ENCODE measurements around the gene HOTAIR. TPM values are rescaled to one million over a fixed set of nuclear protein-coding genes. Genes with fewer than 3 reads are reported as not detected.

HOTAIR gene
- total RNA-seq, 1 experiment from 2014 or later: not detected

- H3K27me3 Mint-ChIP-seq (ENCODE audit: low read depth): peaks cover 99% of the 10 kb centered on the region
- H3K4me1 Mint-ChIP-seq: peaks cover 30% of the 10 kb centered on the region
- H3K4me3 Mint-ChIP-seq: no peak overlapping the region
- ChIA-PET CTCF (interaction anchor here (0.7 to 2.6 kb wide), 3 partner anchors 186 to 199 kb away, joined by 3 to 25 read pairs (median 6); no protein-coding TSS in a partner anchor), POLR2A (interaction anchor here (0.5 kb wide), 1 partner anchor 620 kb away, joined by 3 read pairs; no protein-coding TSS in a partner anchor)
- ATAC-seq (no peak), DNase-seq (ENCODE audit: low spot score) (no peak)
- no peaks in the 10 kb centered on the region for H3K36me3 Mint-ChIP-seq
- no peak for TF ChIP-seq ZNF425 (CRISPR knock-in tag; conservative IDR thresholded peaks at IDR 0.05)
- no peak for TF ChIP-seq ZNF416 (CRISPR knock-in tag; IDR thresholded peaks at IDR 0.05)
- H3K27ac Mint-ChIP-seq: no peak overlapping the region
- no peaks in the 10 kb centered on the region for H3K9me3 Mint-ChIP-seq
These were observed 40.5 kb upstream of the HOTAIR start for GRCh38 chr12:54015018-54015931.

- POLR2A ChIA-PET: no interaction called here
- no peak for ATAC-seq
- DNase-seq (ENCODE audit: low spot score): no peak
- peaks cover 99% of the 10 kb centered on the region for H3K27me3 Mint-ChIP-seq (ENCODE audit: low read depth)
- H3K4me3 Mint-ChIP-seq: no peak overlapping the region
- H3K9me3 Mint-ChIP-seq: no peaks in the 10 kb centered on the region
- H3K27ac Mint-ChIP-seq: no peak overlapping the region
- CTCF ChIA-PET: interaction anchor here (0.7 to 2.4 kb wide), 5 partner anchors 30 to 202 kb away, joined by 3 to 6 read pairs (median 3); partner anchors contain the start of gene HOXC10
- peaks cover 29% of the 10 kb centered on the region for H3K4me1 Mint-ChIP-seq
- TF ChIP-seq TCF7 (CRISPR knock-in tag; IDR thresholded peaks at IDR 0.05; ENCODE audit: low read depth): no peak
- TF ChIP-seq ARID4B (CRISPR knock-in tag; IDR thresholded peaks at IDR 0.05; ENCODE audit: borderline replicate concordance): no peak
- no peak for TF ChIP-seq ZNF263 (CRISPR knock-in tag; IDR thresholded peaks at IDR 0.05; ENCODE audit: low read depth)
- no peak for TF ChIP-seq ZSCAN18 (CRISPR knock-in tag; IDR thresholded peaks at IDR 0.05)
- TF ChIP-seq SP1 (CRISPR knock-in tag; conservative IDR thresholded peaks at IDR 0.05): no peak
- no peak for TF ChIP-seq NR2C2 (CRISPR knock-in tag; IDR thresholded peaks at IDR 0.05)
- no peak for TF ChIP-seq IRF1 (CRISPR knock-in tag; IDR thresholded peaks at IDR 0.05)
- TF ChIP-seq USF1 (CRISPR knock-in tag; IDR thresholded peaks at IDR 0.05): no peak
- H3K36me3 Mint-ChIP-seq: no peaks in the 10 kb centered on the region
These were observed 39.7 kb upstream of the HOTAIR start for GRCh38 chr12:54014377-54015017.

Measured in WTC11 (cell line).